HUES6 (cell line): ENCODE data around the gene CADPS.

ENCODE experiments used
- H3K27ac ChIP-seq: 2 replicates; pipeline ENCODE4 v1.7.0; 2013; ENCODE audit warnings: low read depth, mild to moderate bottlenecking, low read length, inconsistent platforms
- H3K27me3 ChIP-seq: 2 replicates; pipeline ENCODE4 v1.6.1; 2013; ENCODE audit warnings: low read length; ENCODE audit not compliant: control insufficient read depth, insufficient read depth
- H3K36me3 ChIP-seq: 2 replicates; pipeline ENCODE4 v1.6.1; 2013; ENCODE audit warnings: low read length; ENCODE audit not compliant: control insufficient read depth, insufficient read depth
- H3K4me1 ChIP-seq: 2 replicates; pipeline ENCODE4 v1.6.1; 2013; ENCODE audit warnings: low read length; ENCODE audit not compliant: control insufficient read depth, insufficient read depth
- H3K4me3 ChIP-seq: 2 replicates; pipeline ENCODE4 v1.5.1; 2013; ENCODE audit warnings: low read depth, low read length
- H3K9ac ChIP-seq: one replicate; pipeline ENCODE4 v1.6.1; 2013; ENCODE audit warnings: mild to moderate bottlenecking, low read length
- H3K9me3 ChIP-seq: 2 replicates; pipeline ENCODE4 v1.6.1; 2013; ENCODE audit warnings: low read depth, low read length; ENCODE audit not compliant: control insufficient read depth, insufficient read depth

CADPS gene

GRCh38 chr3:62895901-62896300 lies 20.7 kb upstream of the CADPS start:
- Histone ChIP-seq H3K27ac (no peak overlapping the region), H3K27me3 (no peaks in the 10 kb centered on the region), H3K36me3 (no peaks in the 10 kb centered on the region), H3K4me1 (peaks cover 7% of the 10 kb centered on the region; the same call in 1 of the 2 replicates), H3K9me3 (peaks cover 7% of the 10 kb centered on the region; the same call in 1 of the 2 replicates), H3K4me3 (no peak overlapping the region), H3K9ac (no peak overlapping the region)

DNA sequence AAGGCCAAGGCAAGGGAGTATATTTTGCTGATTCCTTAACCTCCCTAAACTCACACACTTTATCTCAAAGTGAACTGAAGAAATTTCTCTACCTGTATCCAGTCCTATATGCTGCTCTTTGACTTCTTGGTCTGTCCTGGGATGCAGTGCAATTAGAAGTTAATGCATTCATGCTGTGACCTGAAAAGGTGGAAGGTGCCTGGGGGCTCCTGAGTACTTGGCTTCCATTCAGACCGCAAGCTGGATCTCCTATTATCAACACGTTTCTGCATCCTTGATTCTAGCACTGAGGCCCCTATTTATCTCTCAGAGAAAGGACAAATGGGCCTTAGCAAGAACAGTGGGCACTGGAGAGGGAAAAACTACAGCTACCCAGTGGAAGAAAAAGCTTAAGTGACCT lies 17.7 kb upstream of the CADPS start:
- peaks cover 7% of the 10 kb centered on the region; the same call in 1 of the 2 replicates for H3K9me3 ChIP-seq
- no peak overlapping the region for H3K4me3 ChIP-seq
- no peak overlapping the region for H3K27ac ChIP-seq
- peaks cover 11% of the 10 kb centered on the region for H3K4me1 ChIP-seq
- H3K9ac ChIP-seq, result no peak overlapping the region
- H3K36me3 ChIP-seq, result no peaks in the 10 kb centered on the region
- H3K27me3 ChIP-seq, result no peaks in the 10 kb centered on the region

DNA sequence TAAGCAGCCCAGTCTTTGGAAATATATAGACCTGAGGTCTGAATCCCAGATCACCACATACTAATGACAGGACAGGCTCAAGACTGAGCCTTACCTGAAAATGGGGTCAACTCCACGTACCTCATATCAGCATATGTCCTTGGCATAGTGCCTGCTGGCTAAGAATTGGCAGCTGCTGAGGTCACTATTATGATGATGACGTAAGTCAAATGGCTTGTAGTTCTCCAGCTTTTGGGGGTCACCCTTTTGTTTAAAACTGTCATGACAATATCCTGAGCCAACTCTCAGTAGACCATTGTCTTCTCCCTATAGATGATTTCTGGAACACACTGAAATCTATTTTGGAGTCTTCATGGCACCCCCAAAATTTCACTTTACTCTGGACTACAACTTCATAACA lies 16.8 kb upstream of the CADPS start:
- Histone ChIP-seq H3K9me3 (peaks cover 7% of the 10 kb centered on the region; the same call in 1 of the 2 replicates), H3K27ac (no peak overlapping the region), H3K9ac (no peak overlapping the region), H3K4me3 (no peak overlapping the region), H3K36me3 (no peaks in the 10 kb centered on the region), H3K27me3 (no peaks in the 10 kb centered on the region), H3K4me1 (peaks cover 20% of the 10 kb centered on the region)

GRCh38 chr3:62888778-62889177 lies 13.6 kb upstream of the CADPS start:
- no peaks in the 10 kb centered on the region for H3K9me3 ChIP-seq
- peaks cover 40% of the 10 kb centered on the region for H3K4me1 ChIP-seq
- no peak overlapping the region for H3K27ac ChIP-seq
- H3K27me3 ChIP-seq, result no peaks in the 10 kb centered on the region
- H3K9ac ChIP-seq, result no peak overlapping the region
- H3K36me3 ChIP-seq, result no peaks in the 10 kb centered on the region
- no peak overlapping the region for H3K4me3 ChIP-seq

DNA sequence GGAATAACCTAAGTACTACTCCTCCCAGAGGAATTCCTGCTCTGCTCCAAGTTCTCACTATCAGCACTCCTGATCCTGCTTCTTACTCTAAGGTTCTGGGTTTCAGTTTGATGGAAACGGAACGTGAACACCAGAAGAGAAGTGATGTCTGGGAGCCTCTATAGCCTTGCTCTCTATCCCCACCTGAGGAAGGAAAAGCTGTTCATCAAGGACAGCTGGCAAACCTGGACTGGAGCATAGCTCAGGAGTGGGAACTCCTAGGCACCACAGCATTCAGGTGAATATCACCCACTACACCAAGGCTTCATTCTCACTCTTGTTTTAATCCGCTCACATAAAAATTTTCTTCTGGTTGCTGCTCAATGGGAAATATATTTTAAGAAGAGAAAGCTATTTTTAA lies 13.0 kb upstream of the CADPS start:
- no peaks in the 10 kb centered on the region for H3K36me3 ChIP-seq
- peaks cover 46% of the 10 kb centered on the region for H3K4me1 ChIP-seq
- H3K27me3 ChIP-seq, result no peaks in the 10 kb centered on the region
- no peak overlapping the region for H3K4me3 ChIP-seq
- no peak overlapping the region for H3K9ac ChIP-seq
- no peaks in the 10 kb centered on the region for H3K9me3 ChIP-seq
- no peak overlapping the region for H3K27ac ChIP-seq

DNA sequence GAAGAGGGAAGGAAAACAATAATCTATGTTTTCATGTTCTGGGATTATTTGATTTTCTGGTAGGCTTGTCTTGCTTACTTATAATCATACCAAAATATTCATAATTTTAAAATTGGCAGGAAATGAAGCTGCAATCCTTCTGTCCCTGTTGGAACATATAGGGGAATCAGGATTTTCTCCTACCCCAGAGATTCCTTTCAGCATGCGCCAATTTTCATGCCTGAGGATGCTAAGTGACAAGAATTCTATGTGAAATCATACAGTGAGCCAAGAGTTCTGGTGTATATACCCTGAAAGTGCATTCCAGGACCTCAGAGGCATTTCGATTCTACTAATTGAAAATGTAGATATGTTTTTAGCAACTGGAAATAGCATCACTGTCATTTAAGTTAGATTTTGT lies 9.9 kb upstream of the CADPS start:
- H3K27me3 ChIP-seq, result no peaks in the 10 kb centered on the region
- H3K36me3 ChIP-seq, result no peaks in the 10 kb centered on the region
- peak overlapping the region; percentile 96 for H3K27ac ChIP-seq
- H3K9ac ChIP-seq, result no peak overlapping the region
- no peaks in the 10 kb centered on the region for H3K9me3 ChIP-seq
- no peak overlapping the region for H3K4me3 ChIP-seq
- peaks cover 54% of the 10 kb centered on the region for H3K4me1 ChIP-seq

GRCh38 chr3:62884096-62884870 lies 9.1 kb upstream of the CADPS start:
- no peaks in the 10 kb centered on the region for H3K36me3 ChIP-seq
- no peaks in the 10 kb centered on the region for H3K9me3 ChIP-seq
- H3K27ac ChIP-seq, result peak overlapping the region; percentile 96
- H3K9ac ChIP-seq, result peak overlapping the region; percentile 68
- peaks cover 54% of the 10 kb centered on the region for H3K4me1 ChIP-seq
- peak overlapping the region; percentile 29 for H3K4me3 ChIP-seq
- H3K27me3 ChIP-seq, result no peaks in the 10 kb centered on the region

GRCh38 chr3:62882676-62883200 lies 7.5 kb upstream of the CADPS start:
- H3K27ac ChIP-seq, result peak overlapping the region; percentile 96
- H3K4me1 ChIP-seq, result peaks cover 45% of the 10 kb centered on the region
- no peak overlapping the region for H3K9ac ChIP-seq
- no peaks in the 10 kb centered on the region for H3K9me3 ChIP-seq
- H3K36me3 ChIP-seq, result no peaks in the 10 kb centered on the region
- H3K4me3 ChIP-seq, result no peak overlapping the region
- no peaks in the 10 kb centered on the region; the same call in 1 of the 2 replicates for H3K27me3 ChIP-seq

- Histone ChIP-seq H3K27ac (no peak overlapping the region), H3K27me3 (peaks cover 6% of the 10 kb centered on the region; the same call in 1 of the 2 replicates), H3K36me3 (no peaks in the 10 kb centered on the region), H3K4me1 (peaks cover 10% of the 10 kb centered on the region), H3K4me3 (peak overlapping the region; percentile 79), H3K9ac (peak overlapping the region; percentile 39), H3K9me3 (no peaks in the 10 kb centered on the region)
These were observed 848 bp upstream of the CADPS start for GRCh38 chr3:62876064-62876463.

- Histone ChIP-seq H3K27me3 (peaks cover 6% of the 10 kb centered on the region; the same call in 1 of the 2 replicates), H3K9me3 (no peaks in the 10 kb centered on the region), H3K27ac (no peak overlapping the region), H3K9ac (peak overlapping the region; percentile 92), H3K36me3 (no peaks in the 10 kb centered on the region), H3K4me1 (peaks cover 10% of the 10 kb centered on the region), H3K4me3 (peak overlapping the region; percentile 79)
These were observed 364 bp upstream of the CADPS start for GRCh38 chr3:62875558-62876002.
